SU-DHL-6 (cell line): Measurements from ENCODE around the gene STPG3.

ENCODE experiments used
- EZH2phosphoT487 ChIP-seq: fragments of 200-600 bp; sonication (generic), shearing (Covaris generic); conservative IDR thresholded peaks from 2 replicates; pipeline ENCODE4 v1.6.1; 2018; ENCODE audit warnings: mild to moderate bottlenecking, antibody characterized with exemption, low read length, moderate library complexity, mixed read lengths
- TF ChIP-seq, protein P1 (sequence below): fragments of 200-600 bp; sonication (generic); IDR thresholded peaks from one replicate; pipeline ENCODE4 v1.5.1; 2017; ENCODE audit warnings: antibody characterized with exemption, mild to moderate bottlenecking, low read length, moderate library complexity; ENCODE audit not compliant: insufficient read depth, poor library complexity, severe bottlenecking

GRCh38 chr9:137268538-137269201 lies 17.6 kb downstream of the STPG3 start:
- TF ChIP-seq, protein P1, sequence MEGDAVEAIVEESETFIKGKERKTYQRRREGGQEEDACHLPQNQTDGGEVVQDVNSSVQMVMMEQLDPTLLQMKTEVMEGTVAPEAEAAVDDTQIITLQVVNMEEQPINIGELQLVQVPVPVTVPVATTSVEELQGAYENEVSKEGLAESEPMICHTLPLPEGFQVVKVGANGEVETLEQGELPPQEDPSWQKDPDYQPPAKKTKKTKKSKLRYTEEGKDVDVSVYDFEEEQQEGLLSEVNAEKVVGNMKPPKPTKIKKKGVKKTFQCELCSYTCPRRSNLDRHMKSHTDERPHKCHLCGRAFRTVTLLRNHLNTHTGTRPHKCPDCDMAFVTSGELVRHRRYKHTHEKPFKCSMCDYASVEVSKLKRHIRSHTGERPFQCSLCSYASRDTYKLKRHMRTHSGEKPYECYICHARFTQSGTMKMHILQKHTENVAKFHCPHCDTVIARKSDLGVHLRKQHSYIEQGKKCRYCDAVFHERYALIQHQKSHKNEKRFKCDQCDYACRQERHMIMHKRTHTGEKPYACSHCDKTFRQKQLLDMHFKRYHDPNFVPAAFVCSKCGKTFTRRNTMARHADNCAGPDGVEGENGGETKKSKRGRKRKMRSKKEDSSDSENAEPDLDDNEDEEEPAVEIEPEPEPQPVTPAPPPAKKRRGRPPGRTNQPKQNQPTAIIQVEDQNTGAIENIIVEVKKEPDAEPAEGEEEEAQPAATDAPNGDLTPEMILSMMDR, result no peak
- no peak for TF ChIP-seq EZH2phosphoT487
